ENCODE measurements around the gene ZYX. TPM values are rescaled to one million over a fixed set of nuclear protein-coding genes. Genes with fewer than 3 reads are reported as not detected.
A peak's percentile ranks its signal among the peaks of the same experiment; 100 is the strongest.

Gene ZYX
- total RNA-seq = 100 to 1,000 TPM in 1 of 4 donors, 10 to 100 TPM in 3; 48.2 to 138 (median 62.8) TPM

- peak; percentile 84 for ATAC-seq (ENCODE audit: low FRiP score)
- no peak for TF ChIP-seq CTCF (IDR thresholded peaks at IDR 0.05)
Observed at GRCh38 chr7:143380646-143381426, at the start of gene ZYX. Gene ZYX (plus strand): TSS chr7:143381345. CDS start chr7:143381572, 227 bp downstream.

GRCh38 chr7:143334244-143334643, 46.9 kb upstream of the ZYX start:
- DNase-seq (ENCODE audit: low spot score) (no peak), ATAC-seq (ENCODE audit: low FRiP score) (no peak)
- TF ChIP-seq CTCF (IDR thresholded peaks at IDR 0.05) = no peak

More at GRCh38 chr7:143380646-143381426, at the start of gene ZYX:
- peak; percentile 82 for DNase-seq (ENCODE audit: low spot score)

- no peak for TF ChIP-seq CTCF (IDR thresholded peaks at IDR 0.05)
- no peak for ATAC-seq (ENCODE audit: low FRiP score)
Observed at GRCh38 chr7:143337216-143337615, 43.9 kb upstream of the ZYX start.

GRCh38 chr7:143341842-143342241, 39.3 kb upstream of the ZYX start:
- ATAC-seq (ENCODE audit: low FRiP score) (no peak), DNase-seq (ENCODE audit: low spot score) (no peak)
- no peak for TF ChIP-seq CTCF (IDR thresholded peaks at IDR 0.05)

More at GRCh38 chr7:143337216-143337615, 43.9 kb upstream of the ZYX start:
- no peak for DNase-seq (ENCODE audit: low spot score)

- ATAC-seq (ENCODE audit: low FRiP score) (no peak), DNase-seq (ENCODE audit: low spot score) (no peak)
- TF ChIP-seq CTCF (IDR thresholded peaks at IDR 0.05) = no peak
Observed at GRCh38 chr7:143343596-143343995, 37.5 kb upstream of the ZYX start.

- ATAC-seq (ENCODE audit: low FRiP score) = peak; percentile 84
- TF ChIP-seq CTCF (IDR thresholded peaks at IDR 0.05) = no peak
- no peak for DNase-seq (ENCODE audit: low spot score)
Observed at GRCh38 chr7:143345428-143345900, 35.7 kb upstream of the ZYX start.

GRCh38 chr7:143346018-143346417, 35.1 kb upstream of the ZYX start:
- DNase-seq (ENCODE audit: low spot score) = no peak
- no peak for TF ChIP-seq CTCF (IDR thresholded peaks at IDR 0.05)
- ATAC-seq (ENCODE audit: low FRiP score) = no peak

All from omental fat pad (tissue), 4 donors.